GM12874 (cell line): ENCODE measurements around the gene ADAMTS18.

Experiments
- TF ChIP-seq, protein P1 (sequence below): IDR thresholded peaks from 2 replicates; pipeline ENCODE4 v1.5.1; 2011; ENCODE audit warnings: low read depth, mild to moderate bottlenecking, control low read depth, low read length, moderate library complexity; ENCODE audit not compliant: insufficient read depth

The ADAMTS18 gene, protein sequence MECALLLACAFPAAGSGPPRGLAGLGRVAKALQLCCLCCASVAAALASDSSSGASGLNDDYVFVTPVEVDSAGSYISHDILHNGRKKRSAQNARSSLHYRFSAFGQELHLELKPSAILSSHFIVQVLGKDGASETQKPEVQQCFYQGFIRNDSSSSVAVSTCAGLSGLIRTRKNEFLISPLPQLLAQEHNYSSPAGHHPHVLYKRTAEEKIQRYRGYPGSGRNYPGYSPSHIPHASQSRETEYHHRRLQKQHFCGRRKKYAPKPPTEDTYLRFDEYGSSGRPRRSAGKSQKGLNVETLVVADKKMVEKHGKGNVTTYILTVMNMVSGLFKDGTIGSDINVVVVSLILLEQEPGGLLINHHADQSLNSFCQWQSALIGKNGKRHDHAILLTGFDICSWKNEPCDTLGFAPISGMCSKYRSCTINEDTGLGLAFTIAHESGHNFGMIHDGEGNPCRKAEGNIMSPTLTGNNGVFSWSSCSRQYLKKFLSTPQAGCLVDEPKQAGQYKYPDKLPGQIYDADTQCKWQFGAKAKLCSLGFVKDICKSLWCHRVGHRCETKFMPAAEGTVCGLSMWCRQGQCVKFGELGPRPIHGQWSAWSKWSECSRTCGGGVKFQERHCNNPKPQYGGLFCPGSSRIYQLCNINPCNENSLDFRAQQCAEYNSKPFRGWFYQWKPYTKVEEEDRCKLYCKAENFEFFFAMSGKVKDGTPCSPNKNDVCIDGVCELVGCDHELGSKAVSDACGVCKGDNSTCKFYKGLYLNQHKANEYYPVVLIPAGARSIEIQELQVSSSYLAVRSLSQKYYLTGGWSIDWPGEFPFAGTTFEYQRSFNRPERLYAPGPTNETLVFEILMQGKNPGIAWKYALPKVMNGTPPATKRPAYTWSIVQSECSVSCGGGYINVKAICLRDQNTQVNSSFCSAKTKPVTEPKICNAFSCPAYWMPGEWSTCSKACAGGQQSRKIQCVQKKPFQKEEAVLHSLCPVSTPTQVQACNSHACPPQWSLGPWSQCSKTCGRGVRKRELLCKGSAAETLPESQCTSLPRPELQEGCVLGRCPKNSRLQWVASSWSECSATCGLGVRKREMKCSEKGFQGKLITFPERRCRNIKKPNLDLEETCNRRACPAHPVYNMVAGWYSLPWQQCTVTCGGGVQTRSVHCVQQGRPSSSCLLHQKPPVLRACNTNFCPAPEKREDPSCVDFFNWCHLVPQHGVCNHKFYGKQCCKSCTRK (N-terminal part only)

DNA sequence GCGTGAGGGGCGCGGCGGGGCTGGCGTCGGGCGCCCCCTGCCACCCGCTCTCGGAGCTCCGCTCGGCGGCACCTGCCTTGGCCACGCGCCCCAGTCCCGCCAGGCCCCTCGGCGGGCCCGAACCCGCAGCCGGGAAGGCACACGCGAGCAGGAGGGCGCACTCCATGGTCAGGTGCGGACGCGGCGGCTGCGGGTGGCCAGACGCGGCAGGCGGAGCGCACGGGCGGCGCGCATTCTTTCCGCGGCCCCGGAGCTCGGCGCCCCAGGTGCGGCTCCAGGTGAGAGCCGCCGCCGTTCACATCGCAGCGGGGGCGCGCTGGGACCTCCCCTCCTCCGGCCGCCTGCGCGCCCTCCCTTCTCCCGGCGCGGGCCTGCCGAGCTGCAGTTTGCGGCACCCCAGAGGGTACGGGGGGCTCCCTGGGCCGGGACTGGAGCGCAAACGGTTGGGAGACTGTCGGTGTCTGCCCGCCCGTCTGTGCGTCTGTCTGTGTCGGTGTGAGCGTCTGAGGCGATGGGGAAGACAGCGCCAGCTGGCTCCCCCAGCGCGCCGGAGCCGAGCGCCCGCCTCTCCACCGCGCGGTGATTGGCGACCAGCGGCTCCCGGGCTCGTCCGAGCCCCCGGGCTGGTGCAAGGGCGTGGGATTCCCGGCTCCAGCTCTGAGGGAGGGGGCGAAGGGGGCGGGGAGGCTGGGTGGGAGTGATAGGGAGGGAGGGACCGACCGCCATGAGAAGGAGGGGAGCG, at the start of gene ADAMTS18:
Gene ADAMTS18 (minus strand): TSS at position 505 of the 742 bp plus-strand sequence. CDS start 339 bp downstream, at position 166.
- TF ChIP-seq, protein P1, sequence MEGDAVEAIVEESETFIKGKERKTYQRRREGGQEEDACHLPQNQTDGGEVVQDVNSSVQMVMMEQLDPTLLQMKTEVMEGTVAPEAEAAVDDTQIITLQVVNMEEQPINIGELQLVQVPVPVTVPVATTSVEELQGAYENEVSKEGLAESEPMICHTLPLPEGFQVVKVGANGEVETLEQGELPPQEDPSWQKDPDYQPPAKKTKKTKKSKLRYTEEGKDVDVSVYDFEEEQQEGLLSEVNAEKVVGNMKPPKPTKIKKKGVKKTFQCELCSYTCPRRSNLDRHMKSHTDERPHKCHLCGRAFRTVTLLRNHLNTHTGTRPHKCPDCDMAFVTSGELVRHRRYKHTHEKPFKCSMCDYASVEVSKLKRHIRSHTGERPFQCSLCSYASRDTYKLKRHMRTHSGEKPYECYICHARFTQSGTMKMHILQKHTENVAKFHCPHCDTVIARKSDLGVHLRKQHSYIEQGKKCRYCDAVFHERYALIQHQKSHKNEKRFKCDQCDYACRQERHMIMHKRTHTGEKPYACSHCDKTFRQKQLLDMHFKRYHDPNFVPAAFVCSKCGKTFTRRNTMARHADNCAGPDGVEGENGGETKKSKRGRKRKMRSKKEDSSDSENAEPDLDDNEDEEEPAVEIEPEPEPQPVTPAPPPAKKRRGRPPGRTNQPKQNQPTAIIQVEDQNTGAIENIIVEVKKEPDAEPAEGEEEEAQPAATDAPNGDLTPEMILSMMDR = no peak

DNA sequence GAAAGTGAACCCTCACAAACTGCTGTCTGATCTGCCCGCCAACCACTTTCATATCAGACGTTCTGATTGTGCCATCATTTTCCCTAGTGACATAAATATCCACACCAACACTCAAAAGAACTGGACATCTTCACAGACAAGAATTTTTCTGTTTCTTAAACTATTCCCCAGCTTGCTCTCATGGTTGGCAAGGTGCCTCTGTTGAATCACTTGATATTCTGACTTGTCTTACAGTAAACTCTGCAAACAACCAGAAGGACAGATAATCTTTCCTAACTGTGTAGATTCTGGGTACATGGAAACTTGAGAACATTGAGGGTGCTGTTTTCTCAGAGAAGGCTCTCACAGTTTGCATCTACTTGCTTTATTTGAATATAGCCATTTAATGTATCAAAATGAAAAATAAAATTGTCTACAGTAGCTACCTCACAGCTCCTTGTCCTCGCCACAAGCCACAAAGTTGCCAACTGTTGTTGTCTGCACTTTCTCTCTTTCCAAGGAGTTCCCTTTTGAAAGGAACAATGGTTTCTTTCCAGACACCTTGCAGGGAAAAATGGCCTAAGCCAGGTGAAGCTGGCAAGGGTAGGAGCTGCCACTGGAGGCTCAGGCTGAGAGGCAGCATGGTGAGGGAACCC, 46.0 kb upstream of the ADAMTS18 start:
- TF ChIP-seq, protein P1 = no peak

DNA sequence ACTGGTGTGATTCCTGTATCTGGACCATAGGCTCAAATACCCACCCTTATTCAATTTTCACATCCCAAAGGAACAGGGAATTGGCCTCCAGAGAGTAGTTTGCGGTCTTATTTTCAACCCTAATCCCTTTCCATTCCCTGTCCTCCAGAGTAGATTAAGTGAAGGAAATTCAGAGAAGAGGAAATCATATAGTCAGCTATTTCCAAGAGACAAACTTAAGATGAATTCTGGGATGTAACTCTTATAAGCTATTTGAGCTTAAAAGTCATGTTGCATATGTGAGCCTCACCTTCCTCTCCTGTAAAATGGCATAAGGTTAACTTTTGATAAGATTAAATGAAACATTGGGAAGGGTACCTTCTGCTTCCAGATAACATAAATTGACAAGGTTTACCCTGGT, 37.4 kb upstream of the ADAMTS18 start:
- TF ChIP-seq, protein P1 = no peak

DNA sequence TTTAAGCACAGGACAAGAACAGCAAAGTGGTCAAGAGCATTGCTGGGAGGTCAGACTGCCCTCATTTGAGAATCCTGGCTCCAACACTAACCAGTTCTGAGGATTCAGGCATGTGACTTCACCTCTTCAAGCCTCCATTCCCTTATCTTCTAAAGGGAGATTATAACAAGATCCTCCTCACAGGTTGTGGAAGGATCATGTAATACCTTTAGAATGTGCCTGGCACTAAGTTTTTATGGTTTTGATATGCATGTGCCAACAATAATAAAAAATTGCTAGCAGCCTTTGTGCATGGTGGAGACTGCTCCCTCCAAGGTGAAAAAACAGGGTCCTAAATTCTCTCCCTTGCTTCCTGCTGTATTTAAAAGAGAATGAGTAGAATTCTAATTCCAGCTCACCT, 36.0 kb upstream of the ADAMTS18 start:
- TF ChIP-seq, protein P1 = no peak

DNA sequence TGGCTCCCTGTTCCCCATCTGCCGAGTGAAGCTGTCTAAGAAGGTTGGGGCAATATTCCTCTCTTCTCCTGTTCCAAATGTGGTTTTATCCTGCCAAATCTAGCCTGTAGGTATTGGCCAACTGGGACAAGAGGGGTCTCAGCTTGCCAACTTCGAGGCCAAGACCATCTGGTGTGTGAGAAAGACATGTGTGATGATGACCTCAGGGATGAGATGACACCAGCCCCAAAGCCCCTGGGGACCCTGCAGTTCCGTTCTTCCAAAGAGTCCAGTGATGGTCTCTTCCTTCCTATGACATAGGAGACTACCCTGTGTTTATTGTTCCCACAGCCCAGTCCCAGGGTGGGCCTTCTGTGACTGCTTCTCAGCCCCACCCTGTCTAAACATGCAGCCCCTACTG, 34.8 kb upstream of the ADAMTS18 start:
- TF ChIP-seq, protein P1 = no peak

DNA sequence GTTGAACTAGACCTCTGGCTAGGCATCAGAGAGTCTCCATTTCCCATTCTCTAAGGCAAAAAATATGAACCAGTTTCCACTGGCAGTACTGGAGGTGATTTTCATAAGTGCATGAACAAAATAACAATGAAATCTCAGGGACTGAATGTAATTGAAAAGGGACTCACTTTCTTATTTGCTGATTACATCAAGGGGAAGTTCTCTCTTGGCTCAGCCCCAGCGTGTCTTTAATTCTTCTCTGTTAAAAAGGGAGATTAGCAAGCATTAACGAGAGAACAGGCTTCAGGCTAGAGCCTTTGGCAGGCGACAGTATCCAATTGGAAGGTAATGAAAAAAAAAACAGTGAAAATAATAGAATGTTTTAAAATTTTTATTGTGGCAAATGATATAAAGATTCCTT, 34.0 kb upstream of the ADAMTS18 start:
- TF ChIP-seq, protein P1 = no peak
